Psoas muscle (tissue), 8 donors: ENCODE results near the gene UQCR11. TPM values are rescaled to one million over a fixed set of nuclear protein-coding genes. Genes with fewer than 3 reads are reported as not detected.

Experiments used
- ATAC-seq, 4 donors: fragments of 200-7000 bp; cut with Tn5 transposase; one replicate each; pipeline ENCODE4 v1.9.1; 2020; ENCODE audit warnings: moderate library complexity in 3 of 4, mild to moderate bottlenecking in 2 of 4
- DNase-seq, 2 donors: peaks; one replicate each; pipeline ENCODE4 v3.0.0-alpha.2; 2020
- H3K27ac ChIP-seq: fragments of 200-600 bp; one replicate; pipeline ENCODE4 v1.8.0; 2022
- H3K27me3 ChIP-seq, 3 donors: fragments of 200-600 bp in 1 of 3; one replicate each; pipeline versions ENCODE4 v1.6.1 to v1.8.0; 2013 to 2022; ENCODE audit warnings: low read length in 2 of 3, mild to moderate bottlenecking in 2 of 3, moderate library complexity in 1 of 3; ENCODE audit not compliant: insufficient read depth in 3 of 3
- H3K36me3 ChIP-seq, 2 donors: fragments of 200-600 bp in 1 of 2; one replicate each; pipeline versions ENCODE4 v1.6.1 to v1.8.0; 2013 to 2022; ENCODE audit warnings: low read depth in 1 of 2, mild to moderate bottlenecking in 1 of 2, moderate library complexity in 1 of 2; ENCODE audit not compliant: insufficient read depth in 1 of 2
- H3K4me1 ChIP-seq: fragments of 200-600 bp; one replicate; pipeline ENCODE4 v1.8.0; 2022
- H3K4me3 ChIP-seq: fragments of 200-600 bp; one replicate; pipeline ENCODE4 v1.8.0; 2022; ENCODE audit warnings: mild to moderate bottlenecking
- H3K9me3 ChIP-seq: fragments of 200-600 bp; one replicate; pipeline ENCODE4 v1.8.0; 2022
- WGBS, 3 donors: extraction: QIAGEN DNeasy Blood & Tissue Kit; methylation state at CpG; one replicate each; pipeline versions ENCODE4 v1.1.6 to v1.1.7; 2013; 5-methylcytosine and 5-hydroxymethylcytosine counted together
- intact Hi-C, 2 donors: fragments of 100-400 bp; cut with DNase I; formaldehyde crosslinking; loops; one replicate each; pipeline versions ENCODE4 v1.11.0 to v1.14.2; 2022
- polyA plus RNA-seq, 3 donors: library from polyadenylated mRNA; stranded (reverse); fragments of 200-250 nt; gene quantifications; one replicate each; pipeline ENCODE4 v1.2.3, GENCODE V29; 2013
- total RNA-seq, 4 donors: library from RNA; stranded (reverse); fragmentation: NEBNext Ultra II Directional in 2 of 4; extraction: Animal tissue kit (Norgen Biotek cat#: 25700) in 2 of 4; gene quantifications; one replicate each; pipeline versions ENCODE4 v1.2.1 to v1.2.4, GENCODE V29; 2021 to 2023
- TF ChIP-seq, protein P1 (sequence below): fragments of 200-600 bp; IDR thresholded peaks from one replicate; pipeline ENCODE4 v1.8.0; 2022; ENCODE audit warnings: antibody characterized with exemption
- donor health status: healthy with polysubstance abuse.
- donor health status: DM: no; HTN: no; CAD: no; lungs with moderate emphysema.
- donor health status: Bipolar disorder and iron deficiency.
- donor health status: healthy.
- donor health status: DM: yes; HTN: yes; CAD: no.
- donor health status: DM: no; HTN: no; CAD: no.
- donor health status: DM: no; HTN: no; CAD: no.
- donor health status: DM: yes; HTN: yes; CAD: no.

Gene UQCR11
- total and polyA plus RNA-seq, 7 donors, result 320 to 534 (median 408) TPM

DNA sequence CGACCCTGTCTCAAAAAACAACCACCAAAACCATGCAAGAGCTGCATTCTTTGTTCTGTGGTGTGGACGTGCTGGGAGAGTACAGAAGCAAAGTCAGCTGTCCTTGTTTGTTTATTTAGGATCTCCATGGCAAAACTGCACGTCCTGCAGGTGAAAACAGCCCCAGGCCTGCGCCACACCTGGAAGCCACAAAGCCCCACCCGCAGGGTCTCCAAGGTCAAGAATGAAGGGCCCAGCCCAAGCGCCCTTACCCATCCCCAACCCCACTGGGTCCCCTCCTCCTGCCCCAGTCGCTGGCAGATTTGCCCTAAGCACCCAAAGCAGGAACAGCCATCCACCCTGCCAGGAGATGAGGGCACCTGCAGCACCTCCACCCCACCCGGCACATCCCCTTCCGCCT is 23.1 kb downstream of the UQCR11 start:
- H3K27me3 ChIP-seq, result no peaks in the 10 kb centered on the region
- ATAC-seq (no peak), DNase-seq (no peak)
- TF ChIP-seq, protein P1, sequence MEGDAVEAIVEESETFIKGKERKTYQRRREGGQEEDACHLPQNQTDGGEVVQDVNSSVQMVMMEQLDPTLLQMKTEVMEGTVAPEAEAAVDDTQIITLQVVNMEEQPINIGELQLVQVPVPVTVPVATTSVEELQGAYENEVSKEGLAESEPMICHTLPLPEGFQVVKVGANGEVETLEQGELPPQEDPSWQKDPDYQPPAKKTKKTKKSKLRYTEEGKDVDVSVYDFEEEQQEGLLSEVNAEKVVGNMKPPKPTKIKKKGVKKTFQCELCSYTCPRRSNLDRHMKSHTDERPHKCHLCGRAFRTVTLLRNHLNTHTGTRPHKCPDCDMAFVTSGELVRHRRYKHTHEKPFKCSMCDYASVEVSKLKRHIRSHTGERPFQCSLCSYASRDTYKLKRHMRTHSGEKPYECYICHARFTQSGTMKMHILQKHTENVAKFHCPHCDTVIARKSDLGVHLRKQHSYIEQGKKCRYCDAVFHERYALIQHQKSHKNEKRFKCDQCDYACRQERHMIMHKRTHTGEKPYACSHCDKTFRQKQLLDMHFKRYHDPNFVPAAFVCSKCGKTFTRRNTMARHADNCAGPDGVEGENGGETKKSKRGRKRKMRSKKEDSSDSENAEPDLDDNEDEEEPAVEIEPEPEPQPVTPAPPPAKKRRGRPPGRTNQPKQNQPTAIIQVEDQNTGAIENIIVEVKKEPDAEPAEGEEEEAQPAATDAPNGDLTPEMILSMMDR, result no peak
- no peaks in the 10 kb centered on the region for H3K4me1 ChIP-seq
- intact Hi-C loops, result no loop called here
- H3K4me3 ChIP-seq, result no peak overlapping the region
- H3K27ac ChIP-seq, result no peak overlapping the region
- H3K36me3 ChIP-seq, result peaks cover 7 to 78% of the 10 kb centered on the region in 2 donors
- H3K9me3 ChIP-seq, result no peaks in the 10 kb centered on the region
- 89 to 91% (median 90%) methylated on average over 8 to 9 of the region's 9 CpGs for WGBS, 3 donors

DNA sequence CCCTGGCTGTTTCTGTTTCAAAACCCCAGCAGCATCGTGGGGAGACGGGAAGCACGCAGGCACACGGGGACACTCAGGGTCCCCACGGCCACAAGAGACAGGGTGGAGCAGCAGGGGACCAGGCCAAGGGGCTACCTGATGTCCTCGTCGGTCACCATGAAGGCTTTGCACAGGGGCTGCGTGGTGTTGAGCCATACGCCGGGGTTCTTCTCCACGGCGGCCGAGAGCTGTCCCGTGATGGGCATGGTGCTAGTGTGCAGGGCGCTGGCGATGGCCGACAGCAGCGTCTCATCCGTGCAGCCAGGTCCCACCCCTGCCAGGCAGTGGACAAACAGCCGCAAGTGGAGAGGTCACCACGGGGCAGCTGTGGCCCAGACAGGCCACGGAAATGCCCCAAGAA is 24.3 kb downstream of the UQCR11 start:
- ATAC-seq, result no peak
- intact Hi-C loops, result no loop called here
- Histone ChIP-seq H3K9me3 (no peaks in the 10 kb centered on the region), H3K27me3 (no peaks in the 10 kb centered on the region), H3K27ac (no peak overlapping the region), H3K36me3 (peaks cover 7 to 90% of the 10 kb centered on the region in 2 donors), H3K4me3 (no peak overlapping the region), H3K4me1 (no peaks in the 10 kb centered on the region)
- TF ChIP-seq, protein P1, result no peak
- 91 to 93% (median 93%) methylated on average over 22 of the region's 22 CpGs for WGBS, 3 donors
- DNase-seq, result no peak

GRCh38 chr19:1580382-1580781 is 24.9 kb downstream of the UQCR11 start:
- Histone ChIP-seq H3K4me3 (no peak overlapping the region), H3K27me3 (no peaks in the 10 kb centered on the region), H3K27ac (no peak overlapping the region), H3K9me3 (no peaks in the 10 kb centered on the region), H3K4me1 (no peaks in the 10 kb centered on the region), H3K36me3 (peaks cover 7 to 90% of the 10 kb centered on the region in 2 donors)
- TF ChIP-seq, protein P1, result no peak
- DNase-seq (no peak), ATAC-seq (no peak)
- 85 to 88% (median 86%) methylated on average over 20 of the region's 20 CpGs for WGBS, 3 donors
- intact Hi-C loops, result no loop called here

- H3K27ac ChIP-seq, result no peak overlapping the region
- H3K4me3 ChIP-seq, result no peak overlapping the region
- TF ChIP-seq, protein P1, result no peak
- peaks cover 7 to 82% of the 10 kb centered on the region in 2 donors for H3K36me3 ChIP-seq
- H3K4me1 ChIP-seq, result no peaks in the 10 kb centered on the region
- DNase-seq (no peak), ATAC-seq (no peak)
- intact Hi-C loops, result no loop called here
- no peaks in the 10 kb centered on the region for H3K27me3 ChIP-seq
- WGBS, 3 donors, result 92 to 97% (median 95%) methylated on average over 19 to 20 of the region's 20 CpGs
- no peaks in the 10 kb centered on the region for H3K9me3 ChIP-seq
These were observed 26.0 kb downstream of the UQCR11 start for GRCh38 chr19:1579222-1579621.

DNA sequence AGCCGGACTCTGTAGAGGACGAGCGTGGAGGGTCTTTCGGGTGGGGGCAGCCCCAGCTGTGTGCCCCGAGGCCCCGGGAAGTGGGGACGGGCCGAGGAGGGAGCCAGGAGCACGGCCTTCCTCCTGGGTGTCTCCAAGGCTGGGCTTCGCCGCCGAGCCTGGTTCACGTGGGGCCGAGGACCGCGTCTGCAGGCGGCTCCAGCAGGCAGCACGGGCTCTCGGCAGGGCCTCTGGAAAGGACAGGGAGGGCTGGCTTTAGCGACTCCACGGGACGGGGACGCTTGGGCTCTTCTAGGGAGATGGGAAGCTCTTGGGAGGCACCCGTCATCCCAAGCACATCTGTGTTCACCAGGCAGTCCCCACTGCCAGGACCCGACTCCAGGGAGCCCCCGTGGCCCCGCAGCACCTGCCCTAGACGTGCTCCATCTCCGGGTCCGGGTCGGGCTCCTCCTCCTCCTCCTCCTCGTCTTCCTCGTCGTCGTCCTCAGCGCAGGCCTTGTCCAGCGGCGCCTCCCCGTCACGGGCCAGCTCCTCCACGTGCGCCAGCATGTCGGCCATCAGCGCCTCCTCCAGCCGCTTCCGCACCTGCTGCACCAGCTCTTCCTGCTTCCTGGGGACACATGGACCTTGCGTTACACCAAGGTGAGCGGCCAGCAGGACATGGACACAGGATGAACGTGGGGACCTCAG is 27.2 kb downstream of the UQCR11 start:
- Histone ChIP-seq H3K36me3 (peaks cover 7 to 71% of the 10 kb centered on the region in 2 donors), H3K4me3 (no peak overlapping the region), H3K27me3 (no peaks in the 10 kb centered on the region), H3K27ac (no peak overlapping the region), H3K4me1 (no peaks in the 10 kb centered on the region), H3K9me3 (no peaks in the 10 kb centered on the region)
- TF ChIP-seq, protein P1, result no peak
- DNase-seq, result no peak
- intact Hi-C loops, result no loop called here
- ATAC-seq, result peak in 1 of 4 donors; percentile 10
- 85 to 86% (median 86%) methylated on average over 46 to 49 of the region's 49 CpGs for WGBS, 3 donors
